SU-DHL-6 (cell line): ENCODE results near the gene FAU.

Experiments
- EZH2phosphoT487 ChIP-seq: fragments of 200-600 bp; sonication (generic), shearing (Covaris generic); conservative IDR thresholded peaks from 2 replicates; pipeline ENCODE4 v1.6.1; 2018; ENCODE audit warnings: mild to moderate bottlenecking, antibody characterized with exemption, low read length, moderate library complexity, mixed read lengths
- TF ChIP-seq, protein P1 (sequence below): fragments of 200-600 bp; sonication (generic); IDR thresholded peaks from one replicate; pipeline ENCODE4 v1.5.1; 2017; ENCODE audit warnings: antibody characterized with exemption, mild to moderate bottlenecking, low read length, moderate library complexity; ENCODE audit not compliant: insufficient read depth, poor library complexity, severe bottlenecking

DNA sequence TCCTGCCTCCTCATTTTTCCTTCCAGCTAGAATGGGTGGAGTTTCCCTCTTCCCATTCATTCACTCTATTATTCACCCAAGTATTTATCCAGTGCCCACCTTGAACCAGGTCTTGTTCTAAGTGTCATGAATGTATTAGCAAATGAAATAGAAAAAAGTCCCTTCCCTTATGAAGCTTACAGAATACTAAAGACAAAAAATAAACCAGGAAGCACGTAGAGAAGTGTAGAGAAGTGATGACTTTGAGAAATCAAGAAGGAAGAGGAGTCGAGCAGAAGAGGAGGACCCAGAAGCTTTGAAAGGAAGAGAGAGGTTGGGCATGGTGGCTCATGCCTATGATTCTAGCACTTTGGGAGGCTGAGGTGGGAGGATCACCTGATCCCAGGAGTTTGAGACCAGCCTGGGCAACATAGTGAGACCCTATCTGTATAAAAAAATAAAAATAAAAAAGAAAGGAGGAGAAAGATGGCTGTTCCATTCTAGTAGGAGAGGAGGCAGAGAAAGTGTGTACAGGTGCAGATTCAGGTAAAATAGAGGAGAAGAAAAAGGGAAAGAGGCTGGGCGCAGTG lies 29.5 kb upstream of the FAU start:
- TF ChIP-seq, protein P1, sequence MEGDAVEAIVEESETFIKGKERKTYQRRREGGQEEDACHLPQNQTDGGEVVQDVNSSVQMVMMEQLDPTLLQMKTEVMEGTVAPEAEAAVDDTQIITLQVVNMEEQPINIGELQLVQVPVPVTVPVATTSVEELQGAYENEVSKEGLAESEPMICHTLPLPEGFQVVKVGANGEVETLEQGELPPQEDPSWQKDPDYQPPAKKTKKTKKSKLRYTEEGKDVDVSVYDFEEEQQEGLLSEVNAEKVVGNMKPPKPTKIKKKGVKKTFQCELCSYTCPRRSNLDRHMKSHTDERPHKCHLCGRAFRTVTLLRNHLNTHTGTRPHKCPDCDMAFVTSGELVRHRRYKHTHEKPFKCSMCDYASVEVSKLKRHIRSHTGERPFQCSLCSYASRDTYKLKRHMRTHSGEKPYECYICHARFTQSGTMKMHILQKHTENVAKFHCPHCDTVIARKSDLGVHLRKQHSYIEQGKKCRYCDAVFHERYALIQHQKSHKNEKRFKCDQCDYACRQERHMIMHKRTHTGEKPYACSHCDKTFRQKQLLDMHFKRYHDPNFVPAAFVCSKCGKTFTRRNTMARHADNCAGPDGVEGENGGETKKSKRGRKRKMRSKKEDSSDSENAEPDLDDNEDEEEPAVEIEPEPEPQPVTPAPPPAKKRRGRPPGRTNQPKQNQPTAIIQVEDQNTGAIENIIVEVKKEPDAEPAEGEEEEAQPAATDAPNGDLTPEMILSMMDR: no peak
- TF ChIP-seq EZH2phosphoT487: no peak
